Activated CD4-positive, alpha-beta T cell treated with anti-CD3 and anti-CD28 coated beads, Interleukin-2, Interleukin-4, amounts not matched to agents 100 ng/mL and 50 ng/mL, durations not matched to agents 16 hours and 8 hours (primary cell): ENCODE results near the gene SNX15.
A peak's percentile ranks its signal among the peaks of the same experiment; 100 is the strongest.

Experiments used
- DNase-seq: peaks from one replicate; pipeline ENCODE4 v3.0.0-alpha.2; 2020; ENCODE audit warnings: low spot score

The SNX15 gene

GRCh38 chr11:65056999-65057398, 29.8 kb downstream of the SNX15 start:
- DNase-seq = no peak

- no peak for DNase-seq
These were observed 30.3 kb downstream of the SNX15 start for GRCh38 chr11:65057526-65057925.

GRCh38 chr11:65058012-65058411, 30.8 kb downstream of the SNX15 start:
- DNase-seq = no peak

GRCh38 chr11:65058419-65059054, 31.3 kb downstream of the SNX15 start, which contains the start of gene NAALADL1:
Gene NAALADL1 (minus strand): TSS chr11:65058553. CDS start chr11:65058521, 32 bp downstream.
- DNase-seq = no peak

- no peak for DNase-seq
These were observed 32.3 kb downstream of the SNX15 start for GRCh38 chr11:65059523-65059922.

GRCh38 chr11:65059959-65060824, 33.0 kb downstream of the SNX15 start:
- DNase-seq = no peak

- DNase-seq = no peak
These were observed 33.7 kb downstream of the SNX15 start for GRCh38 chr11:65060913-65061408.

GRCh38 chr11:65063532-65063931, 36.3 kb downstream of the SNX15 start:
- DNase-seq = no peak

- no peak for DNase-seq
These were observed 37.6 kb downstream of the SNX15 start for GRCh38 chr11:65064847-65065240.

GRCh38 chr11:65065851-65066250, 38.6 kb downstream of the SNX15 start:
- DNase-seq = no peak

- DNase-seq = no peak
These were observed 39.1 kb downstream of the SNX15 start for GRCh38 chr11:65066315-65066714.

GRCh38 chr11:65066805-65067291, 39.6 kb downstream of the SNX15 start:
- DNase-seq = no peak

- DNase-seq = no peak
These were observed 40.2 kb downstream of the SNX15 start for GRCh38 chr11:65067446-65067845.

- DNase-seq = no peak
These were observed 42.0 kb downstream of the SNX15 start for GRCh38 chr11:65069217-65069616.

GRCh38 chr11:65071907-65072630, 44.8 kb downstream of the SNX15 start:
- no peak for DNase-seq

- no peak for DNase-seq
These were observed 45.4 kb downstream of the SNX15 start for GRCh38 chr11:65072631-65072966.

- DNase-seq = no peak
These were observed 50.2 kb downstream of the SNX15 start for GRCh38 chr11:65077451-65077850.

GRCh38 chr11:65078151-65078550, 50.9 kb downstream of the SNX15 start:
- DNase-seq = peak; percentile 59

GRCh38 chr11:65078786-65079342, 51.6 kb downstream of the SNX15 start:
- DNase-seq = no peak

- DNase-seq = no peak
These were observed 56.0 kb downstream of the SNX15 start for GRCh38 chr11:65083134-65083833.

- peak; percentile 96 for DNase-seq
These were observed 56.8 kb downstream of the SNX15 start, which contains the start of the genes CDCA5 and ZFPL1 for GRCh38 chr11:65083834-65084597. Gene CDCA5 (minus strand): TSS chr11:65084040. CDS start chr11:65083978, 62 bp downstream. Gene ZFPL1 (plus strand): TSS chr11:65084222. CDS start chr11:65084699, 477 bp downstream.
